DMS79 treated with DMSO at 0.1 percent for 48 hours (cell line): Measurements from ENCODE around the gene BRINP3.

Experiments
- DNase-seq: peaks from one replicate; lab custom pipeline; 2025; lab: John Stamatoyannopoulos, UW

Gene BRINP3

GRCh38 chr1:190452272-190452848, 25.3 kb downstream of the BRINP3 start:
- DNase-seq: no peak

GRCh38 chr1:190444464-190444863, 33.2 kb downstream of the BRINP3 start:
- no peak for DNase-seq

GRCh38 chr1:190439447-190439846, 38.2 kb downstream of the BRINP3 start:
- no peak for DNase-seq

- DNase-seq: no peak
These were observed 41.0 kb downstream of the BRINP3 start for GRCh38 chr1:190436615-190437014.

GRCh38 chr1:190429932-190430331, 47.7 kb downstream of the BRINP3 start:
- DNase-seq: no peak

GRCh38 chr1:190429141-190429540, 48.5 kb downstream of the BRINP3 start:
- no peak for DNase-seq

- DNase-seq: no peak
These were observed 61.4 kb downstream of the BRINP3 start for GRCh38 chr1:190416239-190416638.

- no peak for DNase-seq
These were observed 64.5 kb downstream of the BRINP3 start for GRCh38 chr1:190413142-190413541.

- no peak for DNase-seq
These were observed 74.3 kb downstream of the BRINP3 start for GRCh38 chr1:190403402-190403801.

GRCh38 chr1:190399233-190399632, 78.4 kb downstream of the BRINP3 start:
- DNase-seq: no peak

- no peak for DNase-seq
These were observed 86.1 kb downstream of the BRINP3 start for GRCh38 chr1:190391582-190391981.

- no peak for DNase-seq
These were observed 99.7 kb downstream of the BRINP3 start for GRCh38 chr1:190377991-190378390.

GRCh38 chr1:190377294-190377693, 100.4 kb downstream of the BRINP3 start:
- no peak for DNase-seq

GRCh38 chr1:190376044-190376443, 101.6 kb downstream of the BRINP3 start:
- DNase-seq: no peak

GRCh38 chr1:190373705-190374336, 103.8 kb downstream of the BRINP3 start:
- no peak for DNase-seq

GRCh38 chr1:190367200-190367599, 110.5 kb downstream of the BRINP3 start:
- DNase-seq: no peak

- DNase-seq: no peak
These were observed 112.4 kb downstream of the BRINP3 start for GRCh38 chr1:190365283-190365682.

- DNase-seq: no peak
These were observed 124.0 kb downstream of the BRINP3 start for GRCh38 chr1:190353538-190354101.

- DNase-seq: no peak
These were observed 133.2 kb downstream of the BRINP3 start for GRCh38 chr1:190344454-190344853.

- DNase-seq: no peak
These were observed 138.8 kb downstream of the BRINP3 start for GRCh38 chr1:190338829-190339228.

GRCh38 chr1:190328871-190329270, 148.8 kb downstream of the BRINP3 start:
- no peak for DNase-seq

- no peak for DNase-seq
These were observed 149.3 kb downstream of the BRINP3 start for GRCh38 chr1:190328361-190328760.

- DNase-seq: no peak
These were observed 150.4 kb downstream of the BRINP3 start for GRCh38 chr1:190327271-190327670.

- DNase-seq: no peak
These were observed 154.1 kb downstream of the BRINP3 start for GRCh38 chr1:190323530-190323929.
